ENCODE results near the gene SEC24B. TPM values are rescaled to one million over a fixed set of nuclear protein-coding genes. Genes with fewer than 3 reads are reported as not detected.

The SEC24B gene
- total RNA-seq, 1 experiment from 2014 or later, result 35.0 TPM

DNA sequence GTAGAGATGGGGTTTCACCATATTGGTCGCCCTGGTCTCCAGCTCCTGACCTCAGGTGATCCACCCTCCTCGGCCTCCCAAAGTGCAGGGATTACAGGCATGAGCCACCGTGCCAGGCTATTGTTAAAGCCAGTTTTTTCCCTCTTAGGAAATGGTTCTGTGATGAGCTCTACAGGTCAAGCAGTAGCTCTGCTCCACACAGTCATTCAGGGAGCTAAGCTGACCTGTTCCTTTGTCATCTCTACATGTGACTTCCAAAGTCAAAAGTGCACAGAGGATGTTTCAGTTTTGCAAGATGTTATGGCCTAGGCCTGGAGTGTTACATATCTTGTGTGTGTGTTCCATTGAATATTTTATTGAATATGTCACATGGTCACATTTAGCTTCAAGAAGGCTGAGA is 137.9 kb downstream of the SEC24B start:
- TF ChIP-seq CTCF (IDR thresholded peaks at IDR 0.05; ENCODE audit: unreplicated experiment), result no peak
- Mint-ChIP-seq H3K9me3 (ENCODE audit: unreplicated experiment) (no peaks in the 10 kb centered on the region), H3K4me3 (ENCODE audit: unreplicated experiment) (no peak overlapping the region), H3K36me3 (ENCODE audit: insufficient read depth, unreplicated experiment) (no peaks in the 10 kb centered on the region), H3K27ac (ENCODE audit: low read depth, unreplicated experiment) (no peak overlapping the region), H3K4me1 (ENCODE audit: insufficient read depth, unreplicated experiment) (no peaks in the 10 kb centered on the region), H3K27me3 (ENCODE audit: insufficient read depth, unreplicated experiment) (no peaks in the 10 kb centered on the region)
- ChIA-PET CTCF (interaction anchor here (0.7 to 1.3 kb wide), 4 partner anchors 48 to 407 kb away, joined by 3 to 5 read pairs (median 3); no protein-coding TSS in a partner anchor), POLR2A (interaction anchor here (1.4 kb wide), 1 partner anchor 12 kb away, joined by 5 read pairs; the partner anchor contains the start of gene MCUB)
- intact Hi-C loops (cut with micrococcal nuclease), result loop anchor here (5.0 kb wide), 1 partner anchor 144 kb away; no protein-coding TSS in a partner anchor
- BruUV-seq (replicated peaks), result no TSS peak
- no peak for DNase-seq (ENCODE audit: unreplicated experiment)

GRCh38 chr4:109572154-109572553 is 138.5 kb downstream of the SEC24B start:
- TF ChIP-seq CTCF (IDR thresholded peaks at IDR 0.05; ENCODE audit: unreplicated experiment), result no peak
- H3K27me3 Mint-ChIP-seq (ENCODE audit: insufficient read depth, unreplicated experiment), result no peaks in the 10 kb centered on the region
- ChIA-PET CTCF (interaction anchor here (0.6 to 1.3 kb wide), 4 partner anchors 48 to 640 kb away, joined by 3 to 5 read pairs (median 3); no protein-coding TSS in a partner anchor), POLR2A (interaction anchor here (0.6 to 1.4 kb wide), 2 partner anchors 11 to 13 kb away, joined by 3 to 5 read pairs; partner anchors contain the start of gene MCUB)
- no peaks in the 10 kb centered on the region for H3K36me3 Mint-ChIP-seq (ENCODE audit: insufficient read depth, unreplicated experiment)
- DNase-seq (ENCODE audit: unreplicated experiment), result no peak
- H3K27ac Mint-ChIP-seq (ENCODE audit: low read depth, unreplicated experiment), result no peak overlapping the region
- H3K4me3 Mint-ChIP-seq (ENCODE audit: unreplicated experiment), result no peak overlapping the region
- intact Hi-C loops (cut with micrococcal nuclease), result loop anchor here (5.0 kb wide), 1 partner anchor 145 kb away; no protein-coding TSS in a partner anchor
- no TSS peak for BruUV-seq (replicated peaks)
- no peaks in the 10 kb centered on the region for H3K9me3 Mint-ChIP-seq (ENCODE audit: unreplicated experiment)
- no peaks in the 10 kb centered on the region for H3K4me1 Mint-ChIP-seq (ENCODE audit: insufficient read depth, unreplicated experiment)

GRCh38 chr4:109574443-109574850 is 140.8 kb downstream of the SEC24B start:
- Mint-ChIP-seq H3K27ac (ENCODE audit: low read depth, unreplicated experiment) (no peak overlapping the region), H3K9me3 (ENCODE audit: unreplicated experiment) (no peaks in the 10 kb centered on the region), H3K36me3 (ENCODE audit: insufficient read depth, unreplicated experiment) (no peaks in the 10 kb centered on the region), H3K27me3 (ENCODE audit: insufficient read depth, unreplicated experiment) (no peaks in the 10 kb centered on the region), H3K4me3 (ENCODE audit: unreplicated experiment) (no peak overlapping the region), H3K4me1 (ENCODE audit: insufficient read depth, unreplicated experiment) (no peaks in the 10 kb centered on the region)
- intact Hi-C loops (cut with micrococcal nuclease), result loop anchor here (5.0 kb wide), 1 partner anchor 147 kb away; no protein-coding TSS in a partner anchor
- peak; percentile 32 for DNase-seq (ENCODE audit: unreplicated experiment)
- BruUV-seq (replicated peaks), result no TSS peak
- ChIA-PET CTCF (interaction anchor here (0.6 to 1.5 kb wide), 8 partner anchors 9 to 211 kb away, joined by 3 to 8 read pairs (median 3); no protein-coding TSS in a partner anchor), POLR2A (interaction anchor here (1.3 to 1.6 kb wide), 2 partner anchors 13 to 14 kb away, joined by 3 to 4 read pairs; partner anchors contain the start of gene MCUB)
- no peak for TF ChIP-seq CTCF (IDR thresholded peaks at IDR 0.05; ENCODE audit: unreplicated experiment)

- POLR2A ChIA-PET, result interaction anchor here (0.7 to 1.6 kb wide), 2 partner anchors 14 to 39 kb away, joined by 3 to 4 read pairs; no protein-coding TSS in a partner anchor
- H3K27ac Mint-ChIP-seq (ENCODE audit: low read depth, unreplicated experiment), result no peak overlapping the region
- CTCF ChIA-PET, result interaction anchor here (0.6 to 1.5 kb wide), 4 partner anchors 10 to 210 kb away, joined by 3 to 8 read pairs (median 4); no protein-coding TSS in a partner anchor
- no peak for TF ChIP-seq CTCF (IDR thresholded peaks at IDR 0.05; ENCODE audit: unreplicated experiment)
- no TSS peak for BruUV-seq (replicated peaks)
- H3K4me3 Mint-ChIP-seq (ENCODE audit: unreplicated experiment), result no peak overlapping the region
- intact Hi-C loops (cut with micrococcal nuclease), result loop anchor here (5.0 kb wide), 1 partner anchor 148 kb away; no protein-coding TSS in a partner anchor
- H3K9me3 Mint-ChIP-seq (ENCODE audit: unreplicated experiment), result no peaks in the 10 kb centered on the region
- H3K27me3 Mint-ChIP-seq (ENCODE audit: insufficient read depth, unreplicated experiment), result no peaks in the 10 kb centered on the region
- no peaks in the 10 kb centered on the region for H3K36me3 Mint-ChIP-seq (ENCODE audit: insufficient read depth, unreplicated experiment)
- DNase-seq (ENCODE audit: unreplicated experiment), result no peak
- H3K4me1 Mint-ChIP-seq (ENCODE audit: insufficient read depth, unreplicated experiment), result no peaks in the 10 kb centered on the region
Measured at GRCh38 chr4:109574931-109575804, 141.6 kb downstream of the SEC24B start.

Measured in MCF 10A (cell line).